ENCODE data around the gene NCAPD3. TPM values are rescaled to one million over a fixed set of nuclear protein-coding genes. Genes with fewer than 3 reads are reported as not detected.

NCAPD3 gene
- total RNA-seq, 1 experiment from 2014 or later = 52.2 TPM

DNA sequence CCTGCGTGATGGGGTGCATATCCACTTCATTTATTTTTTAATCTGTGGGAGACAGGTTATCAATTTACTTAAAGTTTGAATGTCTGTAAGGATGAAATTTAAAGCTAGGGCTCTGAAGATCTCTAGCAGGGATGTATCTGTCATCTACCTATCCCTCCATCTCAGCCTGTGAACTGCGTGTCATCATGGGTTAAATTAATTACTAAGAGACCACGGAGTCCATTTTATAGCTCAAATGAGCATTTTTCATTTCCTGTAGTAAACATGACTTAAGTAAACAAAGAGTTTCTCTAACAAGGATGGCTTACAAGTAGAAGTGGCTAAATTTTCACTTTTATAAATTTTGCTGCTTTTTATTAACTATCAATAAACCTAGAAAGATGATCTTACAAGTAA is 49.5 kb upstream of the NCAPD3 start:
- H3K27ac Mint-ChIP-seq = peak overlapping the region; percentile 91 to 96 (median 92); a peak in 4 of 7 replicates
- Histone ChIP-seq H2BK15ac (ENCODE audit: low read depth, low read length) (no peak overlapping the region), H3K79me2 (ENCODE audit: insufficient read depth, low read length) (peaks cover 12% of the 10 kb centered on the region; the same call in 1 of the 2 replicates), H3K18ac (ENCODE audit: insufficient read length, low read depth, low read length) (no peak overlapping the region), H3K9ac (ENCODE audit: extremely low read depth, insufficient read length, low read length) (no peak overlapping the region), H3K9me3 (ENCODE audit: control insufficient read depth, low read depth, low read length) (no peaks in the 10 kb centered on the region), H3K27me3 (ENCODE audit: insufficient read depth, low read length) (no peaks in the 10 kb centered on the region), H2BK120ac (ENCODE audit: low read depth, low read length, poor library complexity, severe bottlenecking) (no peak overlapping the region), H3K27ac (ENCODE audit: insufficient read length, low read depth, low read length) (no peak overlapping the region), H4K91ac (ENCODE audit: insufficient read length, low read depth, low read length) (no peak overlapping the region), H3K4me2 (ENCODE audit: insufficient read depth, insufficient read length, low read length) (peak overlapping the region; percentile 86), H4K20me1 (ENCODE audit: control insufficient read depth, insufficient read depth, insufficient read length) (no peaks in the 10 kb centered on the region), H3K4me1 (ENCODE audit: insufficient read depth, low read length) (peaks cover 13% of the 10 kb centered on the region), H3K4ac (ENCODE audit: low read depth, low read length) (no peak overlapping the region), H2BK5ac (ENCODE audit: insufficient read length, low read length) (no peak overlapping the region), H2BK20ac (ENCODE audit: low read depth, low read length, poor library complexity, severe bottlenecking) (no peak overlapping the region), H3K23me2 (ENCODE audit: insufficient read length, low read depth, low read length, poor library complexity, severe bottlenecking) (peaks cover 21% of the 10 kb centered on the region), H3K14ac (ENCODE audit: insufficient read depth, low read length) (no peak overlapping the region), H2AFZ (ENCODE audit: low read length) (no peak overlapping the region), H4K5ac (ENCODE audit: insufficient read length, low read depth, low read length) (no peak overlapping the region), H3K23ac (ENCODE audit: insufficient read length, low read depth, low read length) (no peak overlapping the region), H3K79me1 (ENCODE audit: insufficient read depth, low read depth, low read length, poor library complexity, severe bottlenecking) (no peaks in the 10 kb centered on the region), H3K56ac (ENCODE audit: insufficient read length, low read depth, low read length) (no peak overlapping the region), H3T11ph (ENCODE audit: low read length) (no peak overlapping the region), H4K8ac (replicated peaks; ENCODE audit: insufficient read length, low read depth, low read length) (no peak overlapping the region), H2AK5ac (ENCODE audit: insufficient read length, low read length) (no peak overlapping the region), H2BK12ac (ENCODE audit: insufficient read length, low read depth, low read length) (no peak overlapping the region)
- TF ChIP-seq, protein P1, sequence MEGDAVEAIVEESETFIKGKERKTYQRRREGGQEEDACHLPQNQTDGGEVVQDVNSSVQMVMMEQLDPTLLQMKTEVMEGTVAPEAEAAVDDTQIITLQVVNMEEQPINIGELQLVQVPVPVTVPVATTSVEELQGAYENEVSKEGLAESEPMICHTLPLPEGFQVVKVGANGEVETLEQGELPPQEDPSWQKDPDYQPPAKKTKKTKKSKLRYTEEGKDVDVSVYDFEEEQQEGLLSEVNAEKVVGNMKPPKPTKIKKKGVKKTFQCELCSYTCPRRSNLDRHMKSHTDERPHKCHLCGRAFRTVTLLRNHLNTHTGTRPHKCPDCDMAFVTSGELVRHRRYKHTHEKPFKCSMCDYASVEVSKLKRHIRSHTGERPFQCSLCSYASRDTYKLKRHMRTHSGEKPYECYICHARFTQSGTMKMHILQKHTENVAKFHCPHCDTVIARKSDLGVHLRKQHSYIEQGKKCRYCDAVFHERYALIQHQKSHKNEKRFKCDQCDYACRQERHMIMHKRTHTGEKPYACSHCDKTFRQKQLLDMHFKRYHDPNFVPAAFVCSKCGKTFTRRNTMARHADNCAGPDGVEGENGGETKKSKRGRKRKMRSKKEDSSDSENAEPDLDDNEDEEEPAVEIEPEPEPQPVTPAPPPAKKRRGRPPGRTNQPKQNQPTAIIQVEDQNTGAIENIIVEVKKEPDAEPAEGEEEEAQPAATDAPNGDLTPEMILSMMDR (conservative IDR thresholded peaks at IDR 0.05) = no peak
- WGBS (ENCODE audit: extremely low coverage, insufficient read length, low lambda C conversion rate) = no CpG with 5 or more reads among the region's 3 CpGs
- no peaks in the 10 kb centered on the region; a peak in 2 of 5 replicates for H3K9me3 Mint-ChIP-seq
- no peak for DNase-seq
- H3K27me3 Mint-ChIP-seq (ENCODE audit: low read depth) = peaks cover 12% of the 10 kb centered on the region
- H3K4me1 Mint-ChIP-seq = peaks cover 51 to 62% of the 10 kb centered on the region in 2 experiments
- H3K4me3 Mint-ChIP-seq = peak overlapping the region; percentile 96 to 99
- H3K36me3 Mint-ChIP-seq (ENCODE audit: insufficient read depth in 1 of 3, low read depth in 3 of 3) = peaks cover under 1 to 6% (median 4%) of the 10 kb centered on the region in 3 experiments; a peak in 5 of 7 replicates
